HEK293 (cell line): ENCODE measurements around the gene TBX5.

ENCODE experiments used
- CTCF ChIP-seq: fragments of 450-650 bp; formaldehyde crosslinking; IDR thresholded peaks from 2 replicates; pipeline ENCODE4 v1.5.1; 2016; ENCODE audit warnings: missing biosample characterization, missing genetic modification characterization
- KLF1 ChIP-seq: fragments of 450-650 bp; formaldehyde crosslinking; IDR thresholded peaks from 2 replicates; pipeline ENCODE4 v1.5.1; 2016; ENCODE audit warnings: missing biosample characterization, missing genetic modification characterization
- KLF7 ChIP-seq: fragments of 450-650 bp; formaldehyde crosslinking; IDR thresholded peaks from 2 replicates; pipeline ENCODE4 v1.5.1; 2016; ENCODE audit warnings: missing biosample characterization, missing genetic modification characterization, borderline replicate concordance
- ZBTB26 ChIP-seq: fragments of 450-650 bp; formaldehyde crosslinking; optimal IDR thresholded peaks from 2 replicates; pipeline ENCODE3; 2016; ENCODE audit warnings: missing biosample characterization, mild to moderate bottlenecking, missing genetic modification characterization
- ZNF747 ChIP-seq: fragments of 450-650 bp; formaldehyde crosslinking; IDR thresholded peaks from 2 replicates; pipeline ENCODE4 v1.5.1; 2016; ENCODE audit warnings: missing biosample characterization, missing genetic modification characterization
- TF ChIP-seq, protein P1 (sequence below): fragments of 450-650 bp; formaldehyde crosslinking; IDR thresholded peaks from 2 replicates; pipeline ENCODE4 v1.5.1; 2016; ENCODE audit warnings: missing biosample characterization, missing genetic modification characterization
- TF ChIP-seq, protein P2 (sequence below): fragments of 450-650 bp; formaldehyde crosslinking; IDR thresholded peaks from 2 replicates; pipeline ENCODE4 v1.5.1; 2016; ENCODE audit warnings: missing biosample characterization, missing genetic modification characterization, borderline replicate concordance

DNA sequence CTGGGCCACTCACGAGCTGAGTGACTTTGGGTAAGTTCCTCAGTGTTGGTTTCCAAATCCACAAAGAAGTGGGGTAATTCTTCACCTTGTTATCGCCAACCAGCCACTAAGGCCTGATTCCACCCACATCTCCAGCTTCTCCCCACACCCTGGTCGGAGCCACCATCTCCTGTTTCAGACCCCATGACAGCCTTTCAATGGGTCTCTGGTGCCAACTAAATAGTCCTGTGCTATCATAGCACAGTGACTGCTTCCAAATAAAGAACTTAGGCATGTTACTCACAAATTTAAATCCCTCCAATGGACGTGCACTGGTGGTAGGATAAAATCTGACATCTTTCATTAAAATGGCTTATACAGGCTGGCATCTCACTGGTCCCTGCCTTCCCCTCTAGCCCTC, 44.0 kb downstream of the TBX5 start:
- no peak for TF ChIP-seq CTCF (tag by site-specific recombination)
- TF ChIP-seq KLF1 = no peak
- TF ChIP-seq, protein P1, sequence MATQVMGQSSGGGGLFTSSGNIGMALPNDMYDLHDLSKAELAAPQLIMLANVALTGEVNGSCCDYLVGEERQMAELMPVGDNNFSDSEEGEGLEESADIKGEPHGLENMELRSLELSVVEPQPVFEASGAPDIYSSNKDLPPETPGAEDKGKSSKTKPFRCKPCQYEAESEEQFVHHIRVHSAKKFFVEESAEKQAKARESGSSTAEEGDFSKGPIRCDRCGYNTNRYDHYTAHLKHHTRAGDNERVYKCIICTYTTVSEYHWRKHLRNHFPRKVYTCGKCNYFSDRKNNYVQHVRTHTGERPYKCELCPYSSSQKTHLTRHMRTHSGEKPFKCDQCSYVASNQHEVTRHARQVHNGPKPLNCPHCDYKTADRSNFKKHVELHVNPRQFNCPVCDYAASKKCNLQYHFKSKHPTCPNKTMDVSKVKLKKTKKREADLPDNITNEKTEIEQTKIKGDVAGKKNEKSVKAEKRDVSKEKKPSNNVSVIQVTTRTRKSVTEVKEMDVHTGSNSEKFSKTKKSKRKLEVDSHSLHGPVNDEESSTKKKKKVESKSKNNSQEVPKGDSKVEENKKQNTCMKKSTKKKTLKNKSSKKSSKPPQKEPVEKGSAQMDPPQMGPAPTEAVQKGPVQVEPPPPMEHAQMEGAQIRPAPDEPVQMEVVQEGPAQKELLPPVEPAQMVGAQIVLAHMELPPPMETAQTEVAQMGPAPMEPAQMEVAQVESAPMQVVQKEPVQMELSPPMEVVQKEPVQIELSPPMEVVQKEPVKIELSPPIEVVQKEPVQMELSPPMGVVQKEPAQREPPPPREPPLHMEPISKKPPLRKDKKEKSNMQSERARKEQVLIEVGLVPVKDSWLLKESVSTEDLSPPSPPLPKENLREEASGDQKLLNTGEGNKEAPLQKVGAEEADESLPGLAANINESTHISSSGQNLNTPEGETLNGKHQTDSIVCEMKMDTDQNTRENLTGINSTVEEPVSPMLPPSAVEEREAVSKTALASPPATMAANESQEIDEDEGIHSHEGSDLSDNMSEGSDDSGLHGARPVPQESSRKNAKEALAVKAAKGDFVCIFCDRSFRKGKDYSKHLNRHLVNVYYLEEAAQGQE (tag by site-specific recombination) = no peak
- TF ChIP-seq, protein P2, sequence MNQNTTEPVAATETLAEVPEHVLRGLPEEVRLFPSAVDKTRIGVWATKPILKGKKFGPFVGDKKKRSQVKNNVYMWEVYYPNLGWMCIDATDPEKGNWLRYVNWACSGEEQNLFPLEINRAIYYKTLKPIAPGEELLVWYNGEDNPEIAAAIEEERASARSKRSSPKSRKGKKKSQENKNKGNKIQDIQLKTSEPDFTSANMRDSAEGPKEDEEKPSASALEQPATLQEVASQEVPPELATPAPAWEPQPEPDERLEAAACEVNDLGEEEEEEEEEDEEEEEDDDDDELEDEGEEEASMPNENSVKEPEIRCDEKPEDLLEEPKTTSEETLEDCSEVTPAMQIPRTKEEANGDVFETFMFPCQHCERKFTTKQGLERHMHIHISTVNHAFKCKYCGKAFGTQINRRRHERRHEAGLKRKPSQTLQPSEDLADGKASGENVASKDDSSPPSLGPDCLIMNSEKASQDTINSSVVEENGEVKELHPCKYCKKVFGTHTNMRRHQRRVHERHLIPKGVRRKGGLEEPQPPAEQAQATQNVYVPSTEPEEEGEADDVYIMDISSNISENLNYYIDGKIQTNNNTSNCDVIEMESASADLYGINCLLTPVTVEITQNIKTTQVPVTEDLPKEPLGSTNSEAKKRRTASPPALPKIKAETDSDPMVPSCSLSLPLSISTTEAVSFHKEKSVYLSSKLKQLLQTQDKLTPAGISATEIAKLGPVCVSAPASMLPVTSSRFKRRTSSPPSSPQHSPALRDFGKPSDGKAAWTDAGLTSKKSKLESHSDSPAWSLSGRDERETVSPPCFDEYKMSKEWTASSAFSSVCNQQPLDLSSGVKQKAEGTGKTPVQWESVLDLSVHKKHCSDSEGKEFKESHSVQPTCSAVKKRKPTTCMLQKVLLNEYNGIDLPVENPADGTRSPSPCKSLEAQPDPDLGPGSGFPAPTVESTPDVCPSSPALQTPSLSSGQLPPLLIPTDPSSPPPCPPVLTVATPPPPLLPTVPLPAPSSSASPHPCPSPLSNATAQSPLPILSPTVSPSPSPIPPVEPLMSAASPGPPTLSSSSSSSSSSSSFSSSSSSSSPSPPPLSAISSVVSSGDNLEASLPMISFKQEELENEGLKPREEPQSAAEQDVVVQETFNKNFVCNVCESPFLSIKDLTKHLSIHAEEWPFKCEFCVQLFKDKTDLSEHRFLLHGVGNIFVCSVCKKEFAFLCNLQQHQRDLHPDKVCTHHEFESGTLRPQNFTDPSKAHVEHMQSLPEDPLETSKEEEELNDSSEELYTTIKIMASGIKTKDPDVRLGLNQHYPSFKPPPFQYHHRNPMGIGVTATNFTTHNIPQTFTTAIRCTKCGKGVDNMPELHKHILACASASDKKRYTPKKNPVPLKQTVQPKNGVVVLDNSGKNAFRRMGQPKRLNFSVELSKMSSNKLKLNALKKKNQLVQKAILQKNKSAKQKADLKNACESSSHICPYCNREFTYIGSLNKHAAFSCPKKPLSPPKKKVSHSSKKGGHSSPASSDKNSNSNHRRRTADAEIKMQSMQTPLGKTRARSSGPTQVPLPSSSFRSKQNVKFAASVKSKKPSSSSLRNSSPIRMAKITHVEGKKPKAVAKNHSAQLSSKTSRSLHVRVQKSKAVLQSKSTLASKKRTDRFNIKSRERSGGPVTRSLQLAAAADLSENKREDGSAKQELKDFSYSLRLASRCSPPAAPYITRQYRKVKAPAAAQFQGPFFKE (tag by site-specific recombination) = no peak
- TF ChIP-seq ZBTB26 (tag by site-specific recombination) = no peak
- TF ChIP-seq ZNF747 = no peak
- no peak for TF ChIP-seq KLF7 (tag by site-specific recombination)
